Measurements from ENCODE around the gene RNU5D-1. TPM values are rescaled to one million over a fixed set of nuclear protein-coding genes. Genes with fewer than 3 reads are reported as not detected.

RNU5D-1 gene
- total and polyA plus RNA-seq, 2 donors (not counting 1 experiment from before 2014, with no cell fraction given): not detected

- Histone ChIP-seq H3K36me3 (replicated peaks in 1 of 2; ENCODE audit: control extremely low read depth in 1 of 2, control insufficient read depth in 1 of 2, extremely low read depth in 1 of 2, insufficient read depth in 2 of 2, low read length in 1 of 2) (peaks cover 0 to 2% of the 10 kb centered on the region in 2 experiments), H3K4me2 (replicated peaks; ENCODE audit: low read depth, low read length, poor library complexity, severe bottlenecking) (no peak overlapping the region)
Measured at GRCh38 chr1:44693159-44693558, 37.8 kb downstream of the RNU5D-1 start.

DNA sequence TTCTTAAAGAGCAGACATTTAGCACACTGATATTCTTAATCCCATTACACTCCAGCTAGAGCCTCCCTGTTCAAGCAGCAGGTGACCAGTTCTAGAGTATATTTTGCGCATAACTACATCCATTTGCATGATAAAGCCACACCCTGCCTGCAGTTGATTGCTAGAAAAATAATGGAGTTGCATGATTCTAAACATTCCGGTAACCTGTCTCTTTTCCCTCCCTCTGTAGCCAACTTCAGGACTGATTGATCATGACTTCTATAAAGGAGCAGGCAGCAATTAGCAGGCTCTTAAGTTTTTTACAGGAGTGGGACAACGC, 41.6 kb downstream of the RNU5D-1 start:
- ChIA-PET CTCF (no interaction called here), POLR2A (no interaction called here)
- intact Hi-C loops (cut with micrococcal nuclease): no loop called here
- H4K20me1 ChIP-seq (ENCODE audit: control insufficient read depth, insufficient read depth, low read length, poor library complexity, severe bottlenecking): no peaks in the 10 kb centered on the region
- H3K4me2 ChIP-seq (replicated peaks; ENCODE audit: low read depth, low read length, poor library complexity, severe bottlenecking): no peak overlapping the region
- H3K27me3 ChIP-seq (replicated peaks in 1 of 4; ENCODE audit: control extremely low read depth in 1 of 4, control insufficient read depth in 3 of 4, insufficient read depth in 4 of 4, low read length in 3 of 4): no peaks in the 10 kb centered on the region
- WGBS (ENCODE audit: insufficient coverage): 97% methylated on average over 2 of the region's 3 CpGs
- Mint-ChIP-seq H3K27ac (no peak overlapping the region), H3K27me3 (no peaks in the 10 kb centered on the region), H3K4me1 (peaks cover 17% of the 10 kb centered on the region), H3K4me3 (no peak overlapping the region), H3K9me3 (ENCODE audit: insufficient read depth) (no peaks in the 10 kb centered on the region)
- no peaks in the 10 kb centered on the region for H3K79me2 ChIP-seq (ENCODE audit: control insufficient read depth, insufficient read depth, low read length)
- no peak overlapping the region for H3K9ac ChIP-seq (ENCODE audit: low read length)
- ATAC-seq (ENCODE audit: low read depth): no peak
- no peak overlapping the region for H3K4me3 ChIP-seq (ENCODE audit: control extremely low read depth in 1 of 5, extremely low read depth in 1 of 5, insufficient read depth in 1 of 5, low read depth in 2 of 5, low read length in 4 of 5)
- no peak overlapping the region for H3K27ac ChIP-seq (ENCODE audit: low read length in 2 of 2)
- peaks cover 4% of the 10 kb centered on the region in 2 donors for H3K4me1 ChIP-seq (ENCODE audit: control insufficient read depth in 2 of 2, insufficient read depth in 2 of 2, low read length in 2 of 2)
- no peak for DNase-seq
- no peak overlapping the region for H2AFZ ChIP-seq (ENCODE audit: insufficient read depth, low read depth, low read length, poor library complexity, severe bottlenecking)
- no peaks in the 10 kb centered on the region for H3K36me3 ChIP-seq (replicated peaks in 1 of 2; ENCODE audit: control extremely low read depth in 1 of 2, control insufficient read depth in 1 of 2, extremely low read depth in 1 of 2, insufficient read depth in 2 of 2, low read length in 1 of 2)
- H3K9me3 ChIP-seq (ENCODE audit: control extremely low read depth in 1 of 3, control insufficient read depth in 2 of 3, insufficient read depth in 1 of 3, low read length in 2 of 3): no peaks in the 10 kb centered on the region
- no peak for TF ChIP-seq EZH2 (IDR thresholded peaks at IDR 0.05; ENCODE audit: borderline replicate concordance, insufficient read depth, low read depth, low read length, poor library complexity, severe bottlenecking)
- no peak for TF ChIP-seq CTCF (IDR thresholded peaks at IDR 0.05)

More at GRCh38 chr1:44693159-44693558, 37.8 kb downstream of the RNU5D-1 start:
- ChIA-PET CTCF (no interaction called here), POLR2A (no interaction called here)
- Histone ChIP-seq H3K27ac (ENCODE audit: low read length in 2 of 2) (no peak overlapping the region), H4K20me1 (ENCODE audit: control insufficient read depth, insufficient read depth, low read length, poor library complexity, severe bottlenecking) (no peaks in the 10 kb centered on the region), H3K79me2 (ENCODE audit: control insufficient read depth, insufficient read depth, low read length) (peaks cover 5% of the 10 kb centered on the region), H3K4me1 (ENCODE audit: control insufficient read depth in 2 of 2, insufficient read depth in 2 of 2, low read length in 2 of 2) (peaks cover 37% of the 10 kb centered on the region in 2 donors), H3K27me3 (replicated peaks in 1 of 4; ENCODE audit: control extremely low read depth in 1 of 4, control insufficient read depth in 3 of 4, insufficient read depth in 4 of 4, low read length in 3 of 4) (no peaks in the 10 kb centered on the region), H3K9ac (ENCODE audit: low read length) (no peak overlapping the region), H2AFZ (ENCODE audit: insufficient read depth, low read depth, low read length, poor library complexity, severe bottlenecking) (no peak overlapping the region), H3K4me3 (ENCODE audit: control extremely low read depth in 1 of 5, extremely low read depth in 1 of 5, insufficient read depth in 1 of 5, low read depth in 2 of 5, low read length in 4 of 5) (no peak overlapping the region), H3K9me3 (ENCODE audit: control extremely low read depth in 1 of 3, control insufficient read depth in 2 of 3, insufficient read depth in 1 of 3, low read length in 2 of 3) (no peaks in the 10 kb centered on the region)
- Mint-ChIP-seq H3K27me3 (no peaks in the 10 kb centered on the region), H3K4me1 (peaks cover 42% of the 10 kb centered on the region), H3K9me3 (ENCODE audit: insufficient read depth) (no peaks in the 10 kb centered on the region), H3K27ac (no peak overlapping the region), H3K4me3 (no peak overlapping the region)
- no peak for TF ChIP-seq CTCF (IDR thresholded peaks at IDR 0.05)
- no peak for TF ChIP-seq EZH2 (IDR thresholded peaks at IDR 0.05; ENCODE audit: borderline replicate concordance, insufficient read depth, low read depth, low read length, poor library complexity, severe bottlenecking)
- ATAC-seq (ENCODE audit: low read depth) (no peak), DNase-seq (no peak)
- intact Hi-C loops (cut with micrococcal nuclease): no loop called here
- WGBS (ENCODE audit: insufficient coverage): 100% methylated on average over 1 of the region's 2 CpGs
